Embryonic facial prominence (tissue), 1 donor: Measurements from ENCODE around the gene MBD6.

Experiments used
- DNase-seq: peaks from one replicate; pipeline ENCODE4 v3.0.0-alpha.2; 2016; ENCODE audit errors: extremely low spot score

MBD6 gene

DNA sequence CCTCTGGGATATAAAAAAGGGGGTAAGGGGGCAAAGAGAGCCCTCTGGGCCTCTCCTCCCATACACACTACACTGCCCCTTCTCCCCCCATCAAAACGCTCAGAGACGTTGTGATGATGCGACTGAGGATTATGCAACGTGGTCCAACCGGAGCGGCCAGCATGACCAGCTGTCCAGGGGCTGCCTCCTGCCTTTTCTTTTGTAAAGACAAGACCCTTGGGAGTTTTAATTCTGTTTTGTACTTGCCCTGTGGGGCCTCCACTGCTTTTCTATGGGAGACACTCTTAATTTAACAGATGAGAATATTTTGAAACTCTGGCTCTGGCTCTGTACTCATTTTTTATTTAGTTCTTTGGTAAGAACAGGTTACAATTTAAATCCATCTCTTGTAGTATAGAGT is 7.2 kb downstream of the MBD6 start:
- DNase-seq = no peak

DNA sequence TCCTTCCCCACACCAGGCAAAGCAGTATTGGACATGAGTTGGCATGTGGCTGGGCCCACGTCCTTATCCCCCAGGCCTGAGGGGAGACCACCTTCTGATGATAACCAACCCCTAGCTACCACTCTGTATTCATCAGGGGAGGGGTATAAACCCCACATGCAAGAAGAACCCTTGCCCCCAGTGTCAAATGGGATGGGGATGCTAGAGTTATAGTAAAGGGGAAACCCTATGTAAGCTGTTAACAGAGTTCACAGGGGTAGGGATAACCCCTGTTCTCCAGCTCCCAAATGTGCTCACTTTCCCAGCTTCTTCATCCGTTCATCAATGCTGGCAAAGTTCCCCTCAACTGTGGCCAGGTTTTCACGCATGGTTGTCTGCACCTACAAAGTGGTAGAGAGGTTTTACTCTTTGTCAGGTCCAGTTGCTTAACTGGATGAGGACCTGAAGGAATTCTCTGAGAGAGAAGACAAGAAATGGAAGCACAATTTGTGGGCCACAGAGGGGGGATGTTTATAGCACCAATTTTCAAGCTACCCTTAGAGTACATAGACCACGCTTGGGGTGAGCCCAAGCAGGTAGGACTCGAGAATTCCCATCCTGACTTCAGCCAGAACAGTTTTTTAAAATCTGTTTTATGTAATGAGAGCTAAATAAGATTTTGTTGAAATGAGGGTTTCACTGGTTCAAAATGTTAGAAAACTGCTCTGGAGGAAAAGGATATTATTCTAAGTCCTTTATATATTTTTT is 7.9 kb downstream of the MBD6 start:
- DNase-seq = no peak

DNA sequence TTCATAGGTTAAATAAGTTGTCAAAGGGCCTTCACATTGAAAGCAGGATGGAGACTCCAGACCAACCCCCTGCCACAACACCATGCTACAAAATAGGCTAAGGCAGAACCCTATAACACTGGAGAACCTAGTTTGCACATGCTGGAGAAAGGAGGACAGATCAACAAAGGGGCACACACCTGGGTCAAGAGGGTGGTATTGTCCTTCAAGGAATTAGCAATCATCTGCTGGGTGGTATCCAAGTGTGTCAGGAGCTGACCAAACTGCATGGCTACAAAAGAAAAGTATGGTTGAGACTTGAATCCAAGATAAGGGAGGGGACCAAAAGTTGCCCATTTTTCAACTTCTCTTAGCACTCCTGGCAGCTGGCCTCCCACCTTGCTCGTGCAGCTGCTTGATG is 9.2 kb downstream of the MBD6 start:
- DNase-seq = no peak

DNA sequence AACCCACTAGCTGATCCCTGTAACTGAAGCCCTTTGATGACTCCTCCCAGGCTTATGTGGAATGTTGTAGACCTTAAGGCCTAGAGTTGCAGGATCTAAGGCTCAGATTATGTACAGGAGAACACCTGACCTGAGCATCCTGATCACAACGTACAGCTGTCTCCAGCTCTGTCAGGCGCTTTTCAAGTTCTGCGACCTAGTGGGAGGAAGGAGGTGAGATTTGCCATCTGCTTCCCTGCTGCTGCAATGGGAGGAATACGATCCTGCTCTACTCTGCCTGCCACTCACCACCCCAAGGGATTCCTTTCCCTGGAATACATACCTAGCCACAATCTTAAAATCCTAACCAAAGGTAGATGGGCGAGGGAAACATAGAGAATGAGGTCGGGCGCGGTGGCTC is 10.5 kb downstream of the MBD6 start:
- DNase-seq = no peak

DNA sequence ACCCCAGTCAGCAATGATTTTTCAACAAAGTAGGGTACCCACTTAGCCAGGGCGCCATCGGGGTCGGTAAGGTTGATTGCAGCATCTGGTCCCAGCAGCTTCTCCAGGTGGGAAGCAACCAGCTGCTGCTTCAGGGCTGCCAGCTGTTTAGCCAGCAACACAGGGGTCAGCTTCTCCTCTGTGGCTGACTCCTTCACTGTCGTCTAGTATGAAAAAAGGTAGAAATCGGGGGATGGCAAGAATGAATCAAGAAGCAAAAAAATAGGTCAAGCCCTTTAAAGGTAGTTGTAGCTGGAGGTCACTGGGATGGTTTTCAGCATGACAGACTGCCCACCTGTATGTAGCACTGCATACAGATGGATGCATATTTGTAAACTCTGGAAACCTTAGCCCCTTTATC is 11.6 kb downstream of the MBD6 start:
- DNase-seq = no peak

DNA sequence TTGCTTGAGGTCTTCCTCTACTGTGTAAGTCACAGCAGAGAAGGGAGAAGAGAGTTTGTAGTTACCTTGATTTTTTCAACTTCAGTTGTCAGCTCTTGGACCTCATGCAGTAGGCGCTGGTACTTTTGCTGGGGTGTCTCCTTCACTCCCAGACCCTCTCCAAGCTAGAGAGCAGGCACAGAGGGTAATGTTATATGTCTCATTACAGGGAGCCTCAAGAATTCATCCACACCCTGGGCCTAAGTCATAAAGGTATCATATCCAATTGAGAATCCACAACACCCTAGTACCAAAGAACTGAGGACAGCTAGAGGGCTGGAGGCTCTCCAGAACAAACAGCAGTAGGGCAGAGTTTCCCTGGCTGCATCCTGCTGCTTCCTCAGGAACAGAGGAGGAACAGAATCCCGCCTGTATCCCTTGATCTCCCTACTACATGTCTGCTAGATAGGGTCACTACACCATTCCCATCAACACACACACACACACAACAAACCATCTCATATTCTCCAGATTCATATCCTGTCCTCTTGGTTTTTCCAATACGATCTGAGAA is 12.4 kb downstream of the MBD6 start:
- no peak for DNase-seq

DNA sequence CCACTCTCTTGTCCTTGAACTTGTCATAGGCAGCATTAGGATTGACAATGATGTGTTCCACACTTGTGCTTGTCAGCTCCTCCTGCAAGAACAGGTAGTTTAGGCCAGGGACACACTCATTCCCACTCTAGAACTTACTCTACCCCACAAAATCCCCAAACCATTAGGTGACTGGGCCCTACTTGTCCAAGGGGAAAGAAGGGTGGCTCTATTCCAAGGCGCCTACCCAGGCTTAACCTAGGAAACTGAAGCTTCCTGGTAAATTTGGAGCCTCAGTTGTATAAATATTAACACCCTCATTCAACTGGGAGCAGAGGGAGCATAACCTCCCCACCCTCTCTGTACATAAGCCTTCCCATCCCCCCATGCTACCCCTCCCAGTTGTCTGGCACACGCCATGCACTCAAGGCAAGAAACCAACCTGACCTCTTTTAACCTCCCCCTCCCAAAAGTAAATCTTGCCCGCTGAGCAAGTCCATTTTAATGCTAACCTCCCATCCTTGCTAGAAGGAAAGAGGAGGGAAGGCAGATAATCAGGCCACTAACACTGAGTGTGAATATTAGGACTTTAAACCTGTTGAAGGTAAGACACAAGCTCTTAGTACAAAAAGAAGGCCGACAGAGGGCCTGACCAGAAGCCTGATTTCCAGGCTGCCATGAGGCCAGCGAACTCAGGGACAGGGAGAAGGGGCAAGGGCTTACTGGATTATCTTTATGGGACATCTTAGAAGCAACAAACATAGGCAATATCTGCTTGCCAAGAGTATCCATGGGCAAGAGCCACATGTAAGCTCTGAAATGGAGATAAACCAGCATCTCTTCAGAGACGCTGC is 13.4 kb downstream of the MBD6 start:
- no peak for DNase-seq

DNA sequence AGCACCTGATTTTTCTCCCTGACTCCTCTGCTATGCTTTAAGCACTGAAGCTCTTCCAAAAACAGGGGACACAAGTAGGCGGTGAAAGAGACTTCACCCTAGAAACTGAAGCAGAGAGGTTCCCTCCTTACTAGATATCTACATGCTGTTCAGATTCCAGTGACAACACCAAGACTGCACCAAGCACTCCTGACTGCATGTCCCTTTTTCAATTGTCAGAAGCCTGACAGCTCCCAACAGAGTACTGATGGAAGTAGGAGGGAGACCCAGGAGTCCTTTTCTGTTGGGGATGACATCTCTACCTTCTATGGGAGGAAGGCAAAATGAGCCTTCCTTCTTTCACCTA is 13.9 kb downstream of the MBD6 start:
- DNase-seq = no peak

DNA sequence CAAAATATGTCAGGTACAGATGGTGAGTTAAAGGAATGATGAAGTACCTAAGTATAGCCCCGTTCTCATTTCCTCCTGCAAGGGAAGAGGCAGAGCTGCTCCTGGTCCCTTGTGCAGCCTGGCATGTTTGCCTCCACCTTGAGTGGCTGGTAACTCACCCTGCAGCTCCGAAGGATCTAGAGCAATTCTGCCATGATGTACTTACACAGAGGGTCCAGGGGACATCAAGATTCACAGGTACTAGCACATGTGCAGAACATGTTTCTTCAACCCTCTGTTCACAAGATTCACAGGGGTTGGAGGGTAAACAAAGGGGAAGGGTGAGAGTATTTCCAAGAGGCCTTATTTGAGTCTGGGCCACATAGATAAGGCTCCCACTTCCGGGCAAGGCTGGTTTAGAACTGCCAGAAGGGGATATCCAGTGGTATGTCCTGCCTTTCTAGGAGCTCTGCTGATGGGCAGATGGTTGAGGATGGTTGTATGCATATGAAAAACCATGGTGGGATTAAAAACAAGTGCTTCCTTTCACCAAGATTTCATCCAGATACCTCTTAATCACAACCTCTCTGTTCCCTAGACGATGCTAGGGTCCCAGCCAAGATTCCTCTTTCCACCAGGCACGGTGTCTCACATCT is 16.6 kb downstream of the MBD6 start:
- DNase-seq = no peak

DNA sequence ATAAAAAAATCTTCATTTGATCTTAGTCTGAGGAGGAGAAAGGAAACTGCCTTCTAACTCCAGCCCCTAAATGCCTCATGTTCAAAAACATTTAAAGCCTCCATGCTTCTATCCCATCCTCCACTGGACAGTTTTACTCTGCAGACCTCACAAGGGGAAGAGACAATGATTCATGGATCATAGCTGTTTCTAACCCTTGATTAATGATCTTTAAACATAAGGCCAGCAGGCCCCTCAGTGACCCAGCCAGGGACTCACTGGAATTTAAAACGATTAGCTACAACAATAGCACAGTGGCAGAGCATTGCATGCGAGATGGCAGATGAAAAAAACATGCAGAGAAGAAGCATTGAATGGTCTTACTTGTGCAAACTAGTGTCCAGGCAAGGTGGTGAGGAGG is 18.4 kb downstream of the MBD6 start:
- no peak for DNase-seq

DNA sequence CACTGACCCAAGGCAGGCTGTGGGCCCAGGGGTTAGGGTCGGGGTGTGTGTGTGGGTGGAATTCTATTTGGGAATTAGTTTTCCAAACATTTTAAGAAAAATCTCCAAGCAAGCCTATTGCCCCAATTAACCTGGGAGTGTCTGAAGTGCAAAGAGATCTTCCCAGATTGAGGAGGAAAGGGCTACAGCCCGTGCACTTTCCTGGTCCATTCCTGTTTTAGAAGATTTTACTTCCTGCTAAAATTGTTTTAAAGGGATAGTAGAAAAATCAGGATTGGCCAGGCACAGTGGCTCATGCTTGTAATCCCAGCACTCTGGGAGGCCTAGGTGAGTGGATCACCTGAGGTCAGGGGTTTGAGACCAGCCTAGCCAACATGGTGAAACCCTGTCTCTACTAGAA is 19.1 kb downstream of the MBD6 start:
- no peak for DNase-seq

DNA sequence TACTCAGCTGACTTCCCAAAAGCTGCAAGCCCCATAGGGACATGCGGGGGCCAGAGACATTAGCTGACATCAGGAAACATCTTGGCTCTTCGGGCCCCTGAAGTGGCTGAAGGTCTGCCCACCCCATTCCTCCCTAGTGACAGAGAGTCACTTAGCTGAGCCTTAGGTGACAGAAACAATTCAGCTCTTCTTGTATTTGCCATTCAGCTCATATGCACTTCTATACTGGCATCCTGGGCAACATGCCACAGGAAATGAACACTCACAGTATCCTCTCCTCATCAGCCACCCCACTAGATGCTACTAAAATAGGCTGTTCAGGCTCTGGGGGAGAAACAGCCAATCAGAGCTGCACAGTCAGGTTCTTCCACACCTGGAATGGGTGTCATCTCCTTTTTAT is 21.0 kb downstream of the MBD6 start:
- no peak for DNase-seq

DNA sequence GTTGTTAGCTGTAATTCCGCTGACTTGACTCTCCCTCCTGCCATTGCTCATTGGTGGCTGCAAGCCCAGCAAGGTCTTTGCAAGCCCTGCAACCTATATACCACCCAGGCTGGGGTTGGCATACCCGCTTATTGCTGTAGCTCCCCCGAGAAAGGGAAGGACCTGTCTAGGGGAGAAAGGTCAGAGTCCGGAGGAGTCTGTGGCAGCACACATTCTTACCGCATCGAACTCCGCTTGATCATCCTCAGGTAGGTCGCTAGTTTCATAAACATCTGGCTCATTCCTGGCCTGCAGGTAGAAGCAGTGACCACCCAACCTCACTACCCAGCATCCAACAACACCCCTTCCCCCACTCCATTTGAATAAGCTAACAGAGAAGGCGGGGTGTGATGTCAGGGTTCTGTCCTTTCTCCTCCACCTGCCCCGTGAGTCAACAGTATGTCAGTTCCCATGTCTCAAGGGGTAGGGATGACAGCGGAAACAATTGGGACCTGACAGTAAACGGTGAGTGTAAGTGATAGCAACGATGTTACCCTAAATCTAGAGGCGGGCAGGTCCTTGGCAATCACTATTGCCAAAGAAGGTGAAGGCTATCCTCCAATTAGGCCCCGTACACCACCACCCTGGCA is 23.3 kb downstream of the MBD6 start:
- no peak for DNase-seq

DNA sequence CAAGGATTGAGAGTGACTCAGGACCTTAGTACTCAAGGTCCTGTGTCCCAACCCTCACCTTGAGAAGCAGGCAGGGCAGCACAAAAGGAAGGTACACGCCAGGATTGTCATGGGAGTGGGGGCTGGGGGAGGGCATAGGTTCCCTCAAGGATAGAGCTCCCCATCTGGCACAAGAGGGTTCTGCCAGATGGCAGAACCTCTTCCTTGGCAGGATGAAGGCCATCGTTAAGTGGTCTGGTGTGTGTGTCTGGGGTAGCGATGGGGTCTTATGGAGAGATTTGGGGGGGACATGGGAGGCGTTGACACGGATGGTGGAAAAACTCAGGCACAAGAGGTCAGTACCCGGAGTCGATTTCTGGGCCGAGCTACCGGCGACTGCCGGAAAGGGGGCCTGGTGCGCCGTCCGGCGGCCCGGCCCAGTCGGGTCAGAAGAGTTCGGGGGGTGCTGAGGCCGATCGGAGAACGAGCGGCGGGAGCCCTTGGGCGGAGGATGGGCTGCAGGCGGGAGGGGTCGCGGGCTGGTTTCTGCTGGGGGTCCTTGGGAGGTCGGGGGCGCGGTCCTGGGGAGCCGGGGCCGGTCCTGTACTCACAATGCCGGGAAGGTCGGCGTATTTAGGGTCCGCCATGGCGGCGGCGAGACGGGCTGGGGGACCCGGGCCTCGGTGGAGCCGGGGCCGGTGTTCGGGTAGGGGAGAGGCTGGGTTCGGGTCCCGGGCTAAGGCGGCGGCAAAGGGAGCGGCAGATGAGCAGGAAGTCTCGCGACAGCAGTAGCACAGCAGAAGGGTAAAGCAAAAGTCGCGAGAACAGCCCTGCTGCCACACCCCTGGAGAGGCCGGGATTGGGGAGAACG is 24.0 kb downstream of the MBD6 start, which contains the start of gene DCTN2:
Gene DCTN2, minus strand, starts transcription at position 755 of the 850 bp plus-strand sequence. Its CDS starts 129 bp downstream, at position 626.
- peak; percentile 97 for DNase-seq

DNA sequence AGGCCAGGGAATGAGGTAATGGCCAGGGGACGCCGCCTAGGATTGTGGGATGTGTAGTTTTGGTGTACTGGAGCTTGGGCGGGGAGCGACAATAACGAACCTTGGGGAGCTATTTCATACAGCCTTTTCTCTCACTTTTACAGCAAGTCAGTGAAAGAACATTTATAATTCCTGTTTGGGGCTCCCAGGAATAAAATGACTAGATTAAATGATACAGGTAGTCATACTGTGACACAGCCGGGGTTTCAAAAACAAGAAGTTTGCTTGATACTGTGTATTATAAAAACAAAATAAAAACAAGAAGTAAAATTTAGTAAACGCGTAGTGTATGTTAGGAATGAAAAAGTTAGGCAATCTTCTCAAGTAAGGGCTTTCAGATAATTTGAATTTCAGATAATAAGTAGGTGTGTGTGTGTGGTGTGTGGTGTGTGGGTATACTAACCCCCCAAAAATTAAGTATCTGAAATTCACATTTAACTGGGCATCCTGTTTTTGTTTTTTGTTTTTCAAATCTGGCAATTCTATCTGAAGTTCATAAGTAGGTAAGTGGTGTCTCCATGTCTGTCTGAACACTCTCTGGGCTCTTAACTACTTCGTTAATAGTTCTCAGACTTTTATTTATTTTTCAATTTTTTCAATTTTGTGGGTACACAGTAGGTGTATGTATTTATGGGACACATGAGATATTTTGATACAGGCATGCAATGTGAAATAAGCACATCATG is 24.8 kb downstream of the MBD6 start:
- no peak for DNase-seq

DNA sequence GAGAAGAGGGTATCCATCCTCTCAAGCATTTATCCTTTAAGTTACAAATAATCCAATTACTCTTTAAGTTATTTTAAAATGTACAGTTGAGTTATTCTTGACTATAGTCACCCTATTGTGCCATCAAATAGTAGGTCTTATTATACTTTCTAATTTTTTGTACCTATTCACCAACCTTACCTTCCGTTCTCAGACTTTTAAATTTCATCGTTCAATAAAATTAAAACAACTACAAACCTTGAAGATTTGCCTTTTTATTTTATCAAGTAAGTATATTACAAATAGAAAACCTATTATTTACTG is 25.3 kb downstream of the MBD6 start:
- no peak for DNase-seq

DNA sequence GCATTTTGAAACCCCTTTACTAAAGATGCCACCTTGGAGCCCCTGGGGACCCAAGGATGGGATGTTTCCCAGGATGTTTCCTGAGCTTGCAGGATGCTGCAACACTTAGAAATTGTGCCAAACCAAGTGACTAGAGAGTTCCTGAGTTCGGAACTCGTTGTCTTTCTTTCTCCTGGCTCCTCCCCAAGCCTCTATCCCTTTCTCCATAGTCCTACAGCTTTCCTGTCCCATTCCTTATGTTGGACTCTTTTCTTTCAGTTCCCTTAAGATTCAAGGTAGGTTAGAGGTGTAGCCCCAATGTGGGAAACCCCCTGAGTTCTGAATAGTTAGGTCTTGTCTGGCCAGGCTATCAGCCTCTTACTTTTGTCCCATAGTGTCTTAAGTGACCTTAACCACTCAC is 25.9 kb downstream of the MBD6 start:
- DNase-seq = no peak

DNA sequence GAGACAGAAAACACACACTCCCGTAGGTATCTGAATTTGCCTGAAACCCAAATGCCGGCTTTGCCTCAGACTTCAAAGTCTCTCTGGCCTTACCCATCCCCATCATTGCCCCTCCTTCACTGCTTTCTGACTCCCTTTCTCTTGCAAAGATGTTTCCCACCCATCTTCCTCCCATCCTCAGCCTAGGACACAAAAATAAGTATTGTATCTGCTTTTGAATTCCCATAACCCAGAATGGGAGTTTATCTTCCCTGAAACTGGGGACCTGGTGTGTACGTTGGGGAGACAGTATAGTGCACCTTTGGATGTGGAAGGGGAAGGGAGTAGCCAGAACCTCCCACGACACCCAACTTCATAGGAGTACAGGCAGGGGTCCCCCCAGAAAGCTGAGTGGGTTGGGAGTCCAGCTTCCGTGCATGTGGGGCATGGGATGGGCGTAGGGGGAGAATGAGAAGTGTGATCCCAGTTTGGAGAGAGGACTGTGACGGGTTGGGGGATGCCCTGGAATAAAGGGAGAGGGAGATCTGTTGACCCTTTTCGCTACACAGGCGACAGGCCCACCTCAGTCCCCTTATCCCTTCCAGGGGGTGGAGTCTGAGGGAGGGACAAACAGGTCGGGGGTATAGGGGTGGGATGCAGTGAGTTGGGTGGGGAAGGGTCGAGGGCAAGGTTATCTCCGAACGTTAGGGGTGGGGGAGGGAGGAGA is 26.7 kb downstream of the MBD6 start:
- no peak for DNase-seq

DNA sequence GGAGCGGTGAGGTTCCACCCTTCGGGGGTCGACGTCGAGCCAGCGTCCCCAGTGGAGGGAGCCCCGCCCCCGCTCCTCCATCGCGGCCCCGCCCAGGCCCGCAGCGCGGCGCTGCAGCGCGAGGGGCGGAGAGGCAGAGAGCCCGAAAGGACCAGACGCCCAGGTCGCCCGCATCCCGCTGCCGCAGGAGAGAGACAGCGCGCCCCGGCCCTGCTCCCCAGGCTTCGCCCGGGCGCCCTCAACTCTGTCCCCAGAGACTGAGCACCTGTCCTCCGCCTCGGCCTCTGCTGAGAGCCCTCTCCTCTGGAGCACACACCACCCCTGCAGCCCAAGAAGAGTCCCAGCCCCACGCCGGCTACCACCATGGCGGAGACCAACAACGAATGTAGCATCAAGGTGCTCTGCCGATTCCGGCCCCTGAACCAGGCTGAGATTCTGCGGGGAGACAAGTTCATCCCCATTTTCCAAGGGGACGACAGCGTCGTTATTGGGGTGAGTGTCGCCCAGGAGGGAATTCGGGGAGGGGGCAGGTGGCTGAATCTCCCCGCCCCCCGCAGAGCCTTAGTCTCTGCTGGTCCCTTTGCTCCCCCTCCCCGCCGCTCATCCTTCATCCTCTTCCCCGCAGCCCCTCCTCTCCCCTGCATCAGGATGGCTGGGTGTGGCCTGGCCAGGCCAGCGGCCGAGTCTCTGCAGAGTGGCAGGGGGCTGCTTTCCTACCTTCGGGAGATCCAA is 27.5 kb downstream of the MBD6 start, which contains the start of gene KIF5A:
Gene KIF5A, plus strand, starts transcription at position 136 of the 732 bp plus-strand sequence. Its CDS starts 228 bp downstream, at position 364.
- no peak for DNase-seq
